Neural progenitor cell (in vitro differentiated cells): ENCODE results near the gene NEXN. TPM values are rescaled to one million over a fixed set of nuclear protein-coding genes. Genes with fewer than 3 reads are reported as not detected.
"Not testable (repeated sequence)": the region's sequence is repeated elsewhere in the genome, so short reads cannot be mapped to it uniquely, and the experiment has no call there.

Source experiments
- DNase-seq: peaks from one replicate; pipeline ENCODE4 v3.0.0-alpha.2; 2016; ENCODE audit warnings: low spot score
- H2AFZ ChIP-seq: fragments of 200-600 bp; sonication (generic); replicated peaks from 2 replicates; pipeline ENCODE4 v1.6.1; 2016; ENCODE audit warnings: antibody characterized with exemption
- H3F3A ChIP-seq: fragments of 200-600 bp; sonication (generic); 2 replicates; pipeline ENCODE4 v1.6.1; 2016; ENCODE audit warnings: antibody characterized with exemption, low read depth
- H3K27ac ChIP-seq: fragments of 200-600 bp; sonication (generic); 2 replicates; pipeline ENCODE4 v1.5.1; 2016; ENCODE audit warnings: mild to moderate bottlenecking
- H3K27me3 ChIP-seq: fragments of 200-600 bp; sonication (generic); 2 replicates; pipeline ENCODE4 v1.6.1; 2016; ENCODE audit warnings: mild to moderate bottlenecking, moderate library complexity
- H3K36me3 ChIP-seq: fragments of 200-600 bp; sonication (generic); 2 replicates; pipeline ENCODE4 v1.5.1; 2016
- H3K4me1 ChIP-seq: fragments of 200-600 bp; sonication (generic); 2 replicates; pipeline ENCODE4 v1.6.1; 2016; ENCODE audit warnings: mixed run types
- H3K4me2 ChIP-seq: fragments of 200-600 bp; sonication (generic); 2 replicates; pipeline ENCODE4 v1.6.1; 2016
- H3K4me3 ChIP-seq: fragments of 200-600 bp; sonication (generic); 2 replicates; pipeline ENCODE4 v1.5.1; 2016
- H3K79me2 ChIP-seq: fragments of 200-600 bp; sonication (generic); 2 replicates; pipeline ENCODE4 v1.6.1; 2016; ENCODE audit warnings: low read depth
- H3K9ac ChIP-seq: fragments of 200-600 bp; sonication (generic); 2 replicates; pipeline ENCODE4 v1.6.1; 2016
- H3K9me3 ChIP-seq: fragments of 200-600 bp; sonication (generic); 2 replicates; pipeline ENCODE4 v1.5.1; 2016; ENCODE audit warnings: low read depth
- H4K20me1 ChIP-seq: fragments of 200-600 bp; sonication (generic); 2 replicates; pipeline ENCODE4 v1.6.1; 2016; ENCODE audit warnings: low read depth
- H3K27ac Mint-ChIP-seq: 3 replicates; pipeline ENCODE4 v1.8.0; 2021; ENCODE audit warnings: mixed read lengths
- H3K27me3 Mint-ChIP-seq: 2 replicates; pipeline ENCODE4 v1.8.0; 2022; ENCODE audit warnings: low read depth, mild to moderate bottlenecking, inconsistent platforms, moderate library complexity, mixed read lengths; ENCODE audit not compliant: insufficient read depth
- H3K36me3 Mint-ChIP-seq: 3 replicates; pipeline ENCODE4 v1.8.0; 2021; ENCODE audit warnings: mixed read lengths
- H3K4me1 Mint-ChIP-seq: 3 replicates; pipeline ENCODE4 v1.8.0; 2021; ENCODE audit warnings: mixed read lengths
- H3K4me3 Mint-ChIP-seq: 3 replicates; pipeline ENCODE4 v1.8.0; 2021; ENCODE audit warnings: mild to moderate bottlenecking, moderate library complexity, mixed read lengths
- H3K9me3 Mint-ChIP-seq: 3 replicates; pipeline ENCODE4 v1.8.0; 2020; ENCODE audit warnings: mixed read lengths
- CTCF ChIP-seq: fragments of 200-600 bp; sonication (generic); IDR thresholded peaks from 2 replicates; pipeline ENCODE4 v1.5.1; 2017; ENCODE audit warnings: antibody characterized with exemption, mild to moderate bottlenecking
- EZH2 ChIP-seq: fragments of 200-600 bp; sonication (generic); IDR thresholded peaks from 2 replicates; pipeline ENCODE4 v1.6.1; 2017; ENCODE audit warnings: antibody characterized with exemption, mild to moderate bottlenecking, moderate library complexity
- EZH2phosphoT487 ChIP-seq: fragments of 200-600 bp; sonication (generic); IDR thresholded peaks from 2 replicates; pipeline ENCODE4 v1.6.1; 2017; ENCODE audit warnings: antibody characterized with exemption
- total RNA-seq: library from RNA; depleted of rRNA; stranded (reverse); fragments of >200 nt; gene quantifications from 2 replicates; pipeline ENCODE4 v1.2.3, GENCODE V29; 2015; ENCODE audit warnings: low replicate concordance

NEXN gene
- total RNA-seq, 1 donor from 2014 or later: 2.0 TPM

- H3K9me3 ChIP-seq: no peaks in the 10 kb centered on the region
- Mint-ChIP-seq H3K9me3 (no peaks in the 10 kb centered on the region), H3K36me3 (no peaks in the 10 kb centered on the region), H3K27ac (no peak overlapping the region), H3K27me3 (no peaks in the 10 kb centered on the region), H3K4me1 (no peaks in the 10 kb centered on the region), H3K4me3 (no peak overlapping the region)
- no peaks in the 10 kb centered on the region for H3K36me3 ChIP-seq
- TF ChIP-seq CTCF (no peak), EZH2 (no peak), EZH2phosphoT487 (no peak)
- no peaks in the 10 kb centered on the region for H3K79me2 ChIP-seq
- H2AFZ ChIP-seq: no peak overlapping the region
- H3K4me3 ChIP-seq: no peak overlapping the region
- no peak for DNase-seq
- H3K4me1 ChIP-seq: no peaks in the 10 kb centered on the region
- H3K27ac ChIP-seq: no peak overlapping the region
- no peaks in the 10 kb centered on the region for H4K20me1 ChIP-seq
- H3K4me2 ChIP-seq: no peak overlapping the region
- H3K27me3 ChIP-seq: no peaks in the 10 kb centered on the region
- H3F3A ChIP-seq: no peaks in the 10 kb centered on the region
- H3K9ac ChIP-seq: no peak overlapping the region
Observed at GRCh38 chr1:77906624-77907023, 18.2 kb downstream of the NEXN start.

GRCh38 chr1:77910116-77910515 is 21.7 kb downstream of the NEXN start:
- no peak overlapping the region for H3K4me3 ChIP-seq
- H3K9ac ChIP-seq: no peak overlapping the region
- no peaks in the 10 kb centered on the region for H3F3A ChIP-seq
- TF ChIP-seq CTCF (no peak), EZH2 (no peak), EZH2phosphoT487 (no peak)
- no peaks in the 10 kb centered on the region for H3K36me3 ChIP-seq
- no peak overlapping the region for H3K27ac ChIP-seq
- Mint-ChIP-seq H3K36me3 (no peaks in the 10 kb centered on the region), H3K27me3 (no peaks in the 10 kb centered on the region), H3K4me1 (no peaks in the 10 kb centered on the region), H3K4me3 (no peak overlapping the region), H3K27ac (no peak overlapping the region), H3K9me3 (no peaks in the 10 kb centered on the region)
- no peak overlapping the region for H3K4me2 ChIP-seq
- no peak overlapping the region for H2AFZ ChIP-seq
- no peaks in the 10 kb centered on the region for H4K20me1 ChIP-seq
- no peaks in the 10 kb centered on the region for H3K27me3 ChIP-seq
- no peaks in the 10 kb centered on the region for H3K4me1 ChIP-seq
- no peaks in the 10 kb centered on the region for H3K79me2 ChIP-seq
- DNase-seq: no peak
- no peaks in the 10 kb centered on the region for H3K9me3 ChIP-seq

- H3K4me3 ChIP-seq, H3F3A ChIP-seq, H3K4me3 Mint-ChIP-seq, H3K27me3 Mint-ChIP-seq, H3K4me2 ChIP-seq, H3K27ac ChIP-seq, H3K79me2 ChIP-seq, H3K4me1 ChIP-seq, H3K36me3 Mint-ChIP-seq, H3K27me3 ChIP-seq, H3K4me1 Mint-ChIP-seq, H3K27ac Mint-ChIP-seq, H3K9ac ChIP-seq, H3K9me3 ChIP-seq, H3K36me3 ChIP-seq, DNase-seq, H4K20me1 ChIP-seq, H2AFZ ChIP-seq, H3K9me3 Mint-ChIP-seq: not testable (repeated sequence)
Observed at GRCh38 chr1:77918918-77919317, 30.5 kb downstream of the NEXN start.

GRCh38 chr1:77925518-77925917 is 37.1 kb downstream of the NEXN start:
- Histone ChIP-seq H3K9me3 (no peaks in the 10 kb centered on the region), H3K36me3 (no peaks in the 10 kb centered on the region), H3K9ac (no peak overlapping the region), H3K27me3 (no peaks in the 10 kb centered on the region), H3K4me2 (no peak overlapping the region), H3F3A (peaks cover 6% of the 10 kb centered on the region), H4K20me1 (no peaks in the 10 kb centered on the region), H2AFZ (no peak overlapping the region), H3K4me1 (no peaks in the 10 kb centered on the region), H3K4me3 (no peak overlapping the region), H3K79me2 (no peaks in the 10 kb centered on the region), H3K27ac (no peak overlapping the region)
- H3K36me3 Mint-ChIP-seq: no peaks in the 10 kb centered on the region
- no peaks in the 10 kb centered on the region for H3K4me1 Mint-ChIP-seq
- no peak overlapping the region for H3K27ac Mint-ChIP-seq
- no peak overlapping the region for H3K4me3 Mint-ChIP-seq
- peaks cover 2% of the 10 kb centered on the region for H3K27me3 Mint-ChIP-seq
- TF ChIP-seq EZH2 (no peak), EZH2phosphoT487 (no peak), CTCF (no peak)
- no peak for DNase-seq
- H3K9me3 Mint-ChIP-seq: no peaks in the 10 kb centered on the region
